ENCODE data around the gene C1QTNF1. TPM values are rescaled to one million over a fixed set of nuclear protein-coding genes. Genes with fewer than 3 reads are reported as not detected.

C1QTNF1 gene
- total and polyA plus RNA-seq, 9 of the 15 experiments (the other 6 are each of a cell fraction or from before 2014, with no cell fraction given) = 0.09 TPM; not detected in 8

- TF ChIP-seq ZNF395 (CRISPR knock-in tag; IDR thresholded peaks at IDR 0.05) = no peak
- peak; percentile 91 to 93 (median 92) for TF ChIP-seq CTCF (IDR thresholded peaks at IDR 0.05 in 2 of 3, conservative IDR thresholded peaks at IDR 0.05 in 1 of 3; ENCODE audit: insufficient read depth in 2 of 3, low read depth in 1 of 3, low read length in 3 of 3)
- peak; percentile 38; the same call in 1 of the 2 replicates for TF ChIP-seq CREM (IDR thresholded peaks at IDR 0.05; ENCODE audit: low read depth)
Measured at GRCh38 chr17:79045842-79046196, 21.9 kb downstream of the C1QTNF1 start (continued).

- ATAC-seq (no peak), FAIRE-seq (no peak), DNase-seq (ENCODE audit: extremely low read depth in 1 of 4, low spot score in 3 of 4) (no peak)
- POLR2A ChIA-PET = interaction anchor here (0.6 to 0.8 kb wide), 2 partner anchors 43 to 61 kb away, joined by 3 read pairs; no protein-coding TSS in a partner anchor
- H3K27ac ChIP-seq (ENCODE audit: extremely low read depth, low read depth, low read length) = no peak overlapping the region
- peaks cover 34 to 87% of the 10 kb centered on the region in 2 experiments; a peak in 4 of 5 replicates for H3K27me3 ChIP-seq (ENCODE audit: control insufficient read depth in 2 of 2, insufficient read depth in 2 of 2, low read length in 2 of 2)
- peaks cover 0 to 17% of the 10 kb centered on the region in 2 experiments; a peak in 2 of 5 replicates for H3K4me1 ChIP-seq (replicated peaks in 1 of 2; ENCODE audit: control insufficient read depth in 2 of 2, insufficient read depth in 2 of 2, low read length in 2 of 2)
- intact Hi-C loops (cut with micrococcal nuclease) (loop anchor here (5.0 kb wide), 1 partner anchor 36 kb away; no protein-coding TSS in a partner anchor), in situ Hi-C loops (cut with MboI) (no loop called here)
- CTCF ChIA-PET (ENCODE audit: low intra/inter-chr PET ratio) = interaction anchor here (0.5 to 1.6 kb wide), 4 partner anchors 27 to 343 kb away, joined by 3 to 8 read pairs (median 6); no protein-coding TSS in a partner anchor
- H3K4me2 ChIP-seq (ENCODE audit: insufficient read depth, low read length) = no peak overlapping the region
- no peaks in the 10 kb centered on the region for H3K9me1 ChIP-seq (ENCODE audit: control insufficient read depth, insufficient read depth, low read length)
- BruUV-seq (replicated peaks) = no TSS peak
- H3K79me2 ChIP-seq (ENCODE audit: control insufficient read depth, insufficient read depth, low read length) = no peaks in the 10 kb centered on the region
- no peak overlapping the region for H3K4me3 ChIP-seq
- H4K20me1 ChIP-seq (replicated peaks; ENCODE audit: control insufficient read depth, insufficient read depth, low read length) = peaks cover 15% of the 10 kb centered on the region; the same call in 1 of the 2 replicates
- H2AFZ ChIP-seq (ENCODE audit: low read depth, low read length) = no peak overlapping the region
- peak; percentile 89; the same call in 1 of the 2 replicates for TF ChIP-seq EZH2 (IDR thresholded peaks at IDR 0.05; ENCODE audit: borderline replicate concordance, low read depth, low read length)
- TF ChIP-seq MAX (CRISPR knock-in tag; IDR thresholded peaks at IDR 0.05) = 0 out of 2 replicates have a peak, but pooled peaks have one; percentile 0
- TF ChIP-seq MITF (IDR thresholded peaks at IDR 0.05) = no peak
- 10% methylated on average over 25 of the region's 25 CpGs for WGBS (ENCODE audit: insufficient coverage, low coverage, missing lambda C conversion rate)
- no peak overlapping the region for H3K9ac ChIP-seq (ENCODE audit: insufficient read depth in 1 of 2, low read depth in 2 of 2, low read length in 2 of 2)
- no peaks in the 10 kb centered on the region; the same call in 1 of the 2 replicates for H3K9me3 ChIP-seq (replicated peaks; ENCODE audit: control insufficient read depth, insufficient read depth, low read depth, low read length)
- no peaks in the 10 kb centered on the region for H3K36me3 ChIP-seq (ENCODE audit: control insufficient read depth, insufficient read depth, low read length)
Measured at GRCh38 chr17:79046197-79046915, 22.4 kb downstream of the C1QTNF1 start.

All from K562 (cell line).